ENCODE data around the gene ECE2. TPM values are rescaled to one million over a fixed set of nuclear protein-coding genes. Genes with fewer than 3 reads are reported as not detected.
"Not testable (repeated sequence)": the region's sequence is repeated elsewhere in the genome, so short reads cannot be mapped to it uniquely, and the experiment has no call there.

ECE2 gene
- total and polyA plus RNA-seq, 11 donors = 0.10 TPM; not detected in 10

- WGBS, 4 donors = 0 to 2% (median 2%) methylated on average over 37 to 66 of the region's 66 CpGs
- H3K9me3 ChIP-seq = no peaks in the 10 kb centered on the region
- H3K4me3 ChIP-seq = peak overlapping the region; percentile 8 to 59 (median 50)
- TF ChIP-seq, protein P1, sequence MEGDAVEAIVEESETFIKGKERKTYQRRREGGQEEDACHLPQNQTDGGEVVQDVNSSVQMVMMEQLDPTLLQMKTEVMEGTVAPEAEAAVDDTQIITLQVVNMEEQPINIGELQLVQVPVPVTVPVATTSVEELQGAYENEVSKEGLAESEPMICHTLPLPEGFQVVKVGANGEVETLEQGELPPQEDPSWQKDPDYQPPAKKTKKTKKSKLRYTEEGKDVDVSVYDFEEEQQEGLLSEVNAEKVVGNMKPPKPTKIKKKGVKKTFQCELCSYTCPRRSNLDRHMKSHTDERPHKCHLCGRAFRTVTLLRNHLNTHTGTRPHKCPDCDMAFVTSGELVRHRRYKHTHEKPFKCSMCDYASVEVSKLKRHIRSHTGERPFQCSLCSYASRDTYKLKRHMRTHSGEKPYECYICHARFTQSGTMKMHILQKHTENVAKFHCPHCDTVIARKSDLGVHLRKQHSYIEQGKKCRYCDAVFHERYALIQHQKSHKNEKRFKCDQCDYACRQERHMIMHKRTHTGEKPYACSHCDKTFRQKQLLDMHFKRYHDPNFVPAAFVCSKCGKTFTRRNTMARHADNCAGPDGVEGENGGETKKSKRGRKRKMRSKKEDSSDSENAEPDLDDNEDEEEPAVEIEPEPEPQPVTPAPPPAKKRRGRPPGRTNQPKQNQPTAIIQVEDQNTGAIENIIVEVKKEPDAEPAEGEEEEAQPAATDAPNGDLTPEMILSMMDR (IDR thresholded peaks at IDR 0.05) = no peak
- TF ChIP-seq POLR2A (IDR thresholded peaks at IDR 0.05) = no peak
- intact Hi-C loops (cut with DNase I) = loop anchor here in 1 of 10 donors (10.0 kb wide), 1 partner anchor 217 kb away; no protein-coding TSS in a partner anchor
- no peak for DNase-seq
- peaks cover 8 to 35% (median 22%) of the 10 kb centered on the region in 12 donors for H3K4me1 ChIP-seq
- H3K27ac ChIP-seq = no peak overlapping the region
- H3K36me3 ChIP-seq = no peaks in the 10 kb centered on the region
- H3K27me3 ChIP-seq = peaks cover 8 to 73% (median 50%) of the 10 kb centered on the region in 9 donors
- ATAC-seq = peak in 1 of 4 donors; percentile 7
Observed at GRCh38 chr3:184261854-184262763, 13.7 kb upstream of the ECE2 start.

DNA sequence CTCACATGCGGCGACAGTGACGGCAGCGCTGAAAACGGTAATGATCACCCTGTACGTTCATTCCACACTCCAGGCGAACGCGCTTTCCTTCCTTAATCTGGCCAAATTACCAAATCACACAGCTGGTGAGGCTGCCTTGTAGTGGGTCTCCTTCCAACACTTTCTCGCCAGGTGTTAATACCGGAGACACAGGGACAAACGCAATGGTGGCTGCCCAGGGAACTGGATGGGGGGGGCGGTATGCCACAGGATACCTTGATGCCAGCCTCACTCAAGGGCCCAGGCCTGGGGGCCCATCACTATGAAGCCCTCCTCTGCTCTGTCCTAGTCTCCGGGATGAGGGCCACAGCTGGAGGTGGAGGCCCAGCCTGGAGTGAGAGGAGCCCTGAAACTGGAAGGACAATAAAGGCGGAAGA lies 13.1 kb upstream of the ECE2 start:
- Histone ChIP-seq H3K27me3 (peaks cover 8 to 73% (median 50%) of the 10 kb centered on the region in 9 donors), H3K4me1 (peaks cover 8 to 35% (median 22%) of the 10 kb centered on the region in 12 donors), H3K9me3 (no peaks in the 10 kb centered on the region), H3K4me3 (peak overlapping the region in 2 of 12 donors; percentile 46 to 56), H3K36me3 (no peaks in the 10 kb centered on the region), H3K27ac (no peak overlapping the region)
- TF ChIP-seq, protein P1 (IDR thresholded peaks at IDR 0.05) = no peak
- TF ChIP-seq POLR2A (IDR thresholded peaks at IDR 0.05) = no peak
- 14 to 19% (median 15%) methylated on average over 12 to 15 of the region's 15 CpGs for WGBS, 4 donors
- intact Hi-C loops (cut with DNase I) = loop anchor here in 1 of 10 donors (10.0 kb wide), 1 partner anchor 218 kb away; no protein-coding TSS in a partner anchor
- DNase-seq (no peak), ATAC-seq (no peak)

DNA sequence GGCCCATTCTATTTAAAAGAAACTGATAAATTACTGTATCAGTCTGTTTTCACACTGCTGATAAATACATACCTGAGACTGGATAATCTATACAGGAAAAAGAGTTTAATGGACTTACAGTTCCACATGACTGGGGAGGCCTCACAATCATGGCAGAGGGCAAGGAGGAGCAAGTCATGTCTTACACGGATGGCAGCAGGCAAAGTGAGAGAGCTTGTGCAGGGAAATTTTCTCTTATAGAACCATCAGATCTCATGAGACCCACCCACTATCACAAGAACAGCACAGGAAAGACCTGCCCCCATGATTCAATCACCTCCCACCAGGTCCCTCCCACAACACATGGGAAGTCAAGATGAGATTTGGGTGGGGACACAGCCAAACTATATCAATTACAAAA lies 8.6 kb upstream of the ECE2 start:
- intact Hi-C loops (cut with DNase I) = loop anchor here in 1 of 10 donors (10.0 kb wide), 1 partner anchor 222 kb away; no protein-coding TSS in a partner anchor
- WGBS, 4 donors = 85 to 92% (median 87%) methylated on average over 1 of the region's 1 CpG
- not testable (repeated sequence) for H3K4me1 ChIP-seq, H3K4me3 ChIP-seq, H3K27ac ChIP-seq, H3K9me3 ChIP-seq, H3K36me3 ChIP-seq, DNase-seq, ATAC-seq
- peaks cover 10 to 61% (median 31%) of the 10 kb centered on the region in 9 donors for H3K27me3 ChIP-seq

DNA sequence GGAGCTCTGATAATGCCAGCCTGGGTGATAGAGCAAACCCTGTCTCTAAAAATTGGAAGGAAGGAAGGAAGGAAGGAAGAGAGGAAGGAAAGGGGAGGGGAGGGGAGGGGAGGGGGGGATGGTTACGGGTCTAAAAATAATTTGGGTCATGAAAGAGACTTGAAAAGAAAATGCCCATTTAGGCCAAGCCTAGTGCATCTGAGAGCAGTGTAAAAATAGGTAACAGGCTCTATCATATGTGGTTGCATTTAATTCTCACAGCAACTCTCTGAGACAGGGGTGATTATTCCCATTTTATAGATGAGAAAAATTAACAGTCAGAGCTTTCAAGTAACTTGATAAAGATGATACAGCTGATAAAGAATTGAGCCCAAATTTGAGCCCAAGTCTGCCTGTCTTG lies 3.6 kb upstream of the ECE2 start:
- peaks cover 9 to 55% (median 13%) of the 10 kb centered on the region in 9 donors for H3K27me3 ChIP-seq
- intact Hi-C loops (cut with DNase I) = no loop called here
- H3K4me3 ChIP-seq = no peak overlapping the region
- no peak for TF ChIP-seq POLR2A (IDR thresholded peaks at IDR 0.05)
- TF ChIP-seq, protein P1 (IDR thresholded peaks at IDR 0.05) = no peak
- no peak for ATAC-seq
- no peaks in the 10 kb centered on the region for H3K9me3 ChIP-seq
- no peaks in the 10 kb centered on the region for H3K36me3 ChIP-seq
- no peak overlapping the region for H3K27ac ChIP-seq
- H3K4me1 ChIP-seq = peaks cover 0 to 9% (median 0%) of the 10 kb centered on the region in 12 donors
- DNase-seq = no peak
- 22 to 49% (median 31%) methylated on average over 1 of the region's 1 CpG for WGBS, 4 donors

All from heart left ventricle (tissue), 16 donors.